ENCODE measurements around the gene JAG2.

DNA sequence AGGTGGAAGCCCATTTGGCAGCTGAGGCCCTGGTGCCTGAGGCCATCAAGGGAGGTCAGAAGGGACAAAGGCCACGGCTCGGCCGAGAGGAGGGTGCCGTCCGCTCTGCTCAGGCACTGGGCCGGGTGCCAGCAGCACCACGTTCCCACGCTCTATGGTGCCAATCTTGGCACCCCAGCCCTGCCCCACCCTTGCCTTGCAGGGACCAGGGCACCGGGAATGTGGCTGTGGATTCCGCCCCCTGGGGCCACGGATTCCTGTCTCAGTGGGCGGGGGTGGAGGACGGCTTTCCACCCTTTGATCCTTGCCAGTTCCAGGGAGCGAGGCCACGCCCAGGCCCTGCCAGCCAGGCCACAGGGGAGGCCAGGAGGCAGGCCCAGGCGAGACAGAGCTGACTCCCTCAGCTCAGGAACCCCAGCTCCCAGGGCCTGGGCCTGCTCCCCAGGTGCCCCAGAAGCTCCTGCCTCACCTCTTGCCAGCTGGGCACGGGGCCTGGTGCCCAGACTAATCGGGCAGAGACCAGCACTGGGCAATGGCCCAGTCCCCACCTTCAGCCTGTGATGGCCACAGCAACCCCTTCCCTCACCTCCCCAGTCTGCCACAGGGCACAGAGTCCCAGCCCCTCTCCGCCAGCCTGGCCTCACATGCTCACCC lies 76.9 kb downstream of the JAG2 start:
- no peak for TF ChIP-seq TEAD4 (CRISPR knock-in tag; IDR thresholded peaks at IDR 0.05)
- TF ChIP-seq, protein P1, sequence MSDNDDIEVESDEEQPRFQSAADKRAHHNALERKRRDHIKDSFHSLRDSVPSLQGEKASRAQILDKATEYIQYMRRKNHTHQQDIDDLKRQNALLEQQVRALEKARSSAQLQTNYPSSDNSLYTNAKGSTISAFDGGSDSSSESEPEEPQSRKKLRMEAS (CRISPR knock-in tag; IDR thresholded peaks at IDR 0.05) = no peak
- TF ChIP-seq, protein P2, sequence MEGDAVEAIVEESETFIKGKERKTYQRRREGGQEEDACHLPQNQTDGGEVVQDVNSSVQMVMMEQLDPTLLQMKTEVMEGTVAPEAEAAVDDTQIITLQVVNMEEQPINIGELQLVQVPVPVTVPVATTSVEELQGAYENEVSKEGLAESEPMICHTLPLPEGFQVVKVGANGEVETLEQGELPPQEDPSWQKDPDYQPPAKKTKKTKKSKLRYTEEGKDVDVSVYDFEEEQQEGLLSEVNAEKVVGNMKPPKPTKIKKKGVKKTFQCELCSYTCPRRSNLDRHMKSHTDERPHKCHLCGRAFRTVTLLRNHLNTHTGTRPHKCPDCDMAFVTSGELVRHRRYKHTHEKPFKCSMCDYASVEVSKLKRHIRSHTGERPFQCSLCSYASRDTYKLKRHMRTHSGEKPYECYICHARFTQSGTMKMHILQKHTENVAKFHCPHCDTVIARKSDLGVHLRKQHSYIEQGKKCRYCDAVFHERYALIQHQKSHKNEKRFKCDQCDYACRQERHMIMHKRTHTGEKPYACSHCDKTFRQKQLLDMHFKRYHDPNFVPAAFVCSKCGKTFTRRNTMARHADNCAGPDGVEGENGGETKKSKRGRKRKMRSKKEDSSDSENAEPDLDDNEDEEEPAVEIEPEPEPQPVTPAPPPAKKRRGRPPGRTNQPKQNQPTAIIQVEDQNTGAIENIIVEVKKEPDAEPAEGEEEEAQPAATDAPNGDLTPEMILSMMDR (IDR thresholded peaks at IDR 0.05) = no peak
- TF ChIP-seq, protein P3, sequence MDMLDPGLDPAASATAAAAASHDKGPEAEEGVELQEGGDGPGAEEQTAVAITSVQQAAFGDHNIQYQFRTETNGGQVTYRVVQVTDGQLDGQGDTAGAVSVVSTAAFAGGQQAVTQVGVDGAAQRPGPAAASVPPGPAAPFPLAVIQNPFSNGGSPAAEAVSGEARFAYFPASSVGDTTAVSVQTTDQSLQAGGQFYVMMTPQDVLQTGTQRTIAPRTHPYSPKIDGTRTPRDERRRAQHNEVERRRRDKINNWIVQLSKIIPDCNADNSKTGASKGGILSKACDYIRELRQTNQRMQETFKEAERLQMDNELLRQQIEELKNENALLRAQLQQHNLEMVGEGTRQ (CRISPR knock-in tag; IDR thresholded peaks at IDR 0.05) = no peak

Measured in WTC11 (cell line).